CD14-positive monocyte (primary cell): ENCODE results near the gene GOSR1. TPM values are rescaled to one million over a fixed set of nuclear protein-coding genes. Genes with fewer than 3 reads are reported as not detected.
"Not testable (repeated sequence)": the region's sequence is repeated elsewhere in the genome, so short reads cannot be mapped to it uniquely, and the experiment has no call there.

ENCODE experiments used
- DNase-seq, 3 donors: peaks; one replicate each; pipeline ENCODE4 v3.0.0-alpha.2; 2011 to 2022
- H2AFZ ChIP-seq: 2 replicates; pipeline ENCODE4 v1.6.0; 2012; ENCODE audit warnings: mild to moderate bottlenecking, low read depth, low read length, inconsistent platforms; ENCODE audit not compliant: insufficient read depth, poor library complexity, severe bottlenecking
- H3K27ac ChIP-seq, 2 donors: 1 replicate in 1 of 2; 2 replicates in 1 of 2; pipeline ENCODE4 v1.5.1; 2012 to 2013; ENCODE audit warnings: low read length in 2 of 2, control low read depth in 1 of 2, inconsistent platforms in 1 of 2, low read depth in 1 of 2, mild to moderate bottlenecking in 1 of 2
- H3K27me3 ChIP-seq, 2 donors: one replicate each; pipeline versions ENCODE4 v1.6.0 to v1.6.1; 2011 to 2013; ENCODE audit warnings: low read length in 2 of 2; ENCODE audit not compliant: control insufficient read depth in 2 of 2, insufficient read depth in 2 of 2
- H3K36me3 ChIP-seq, 2 donors: replicated peaks in 1 of 2; 1 replicate in 1 of 2; 2 replicates in 1 of 2; pipeline versions ENCODE4 v1.5.1 to v1.6.1; 2012 to 2013; ENCODE audit warnings: low read length in 2 of 2, control low read depth in 1 of 2, inconsistent platforms in 1 of 2, mild to moderate bottlenecking in 1 of 2; ENCODE audit not compliant: insufficient read depth in 2 of 2, control insufficient read depth in 1 of 2
- H3K4me1 ChIP-seq, 2 donors: 1 replicate in 1 of 2; 2 replicates in 1 of 2; pipeline versions ENCODE4 v1.5.1 to v1.6.1; 2012 to 2013; ENCODE audit warnings: low read length in 2 of 2, control low read depth in 1 of 2, inconsistent platforms in 1 of 2, mild to moderate bottlenecking in 1 of 2, moderate library complexity in 1 of 2; ENCODE audit not compliant: insufficient read depth in 2 of 2, control insufficient read depth in 1 of 2
- H3K4me2 ChIP-seq: replicated peaks from 2 replicates; pipeline ENCODE3; 2012; ENCODE audit warnings: low read length, moderate library complexity, mild to moderate bottlenecking; ENCODE audit not compliant: poor library complexity, severe bottlenecking; ENCODE audit errors: extremely low read depth
- H3K4me3 ChIP-seq, 3 experiments: fragments of 200-600 bp in 1 of 3; sonication (generic) in 1 of 3; replicated peaks in 1 of 3; 1 replicate in 2 of 3; 2 replicates in 1 of 3; pipeline ENCODE4 v1.5.1; 2011 to 2013; ENCODE audit warnings: low read length in 3 of 3, mild to moderate bottlenecking in 3 of 3, control low read depth in 2 of 3, low read depth in 2 of 3, inconsistent platforms in 1 of 3, moderate library complexity in 1 of 3
- H3K79me2 ChIP-seq: 2 replicates; pipeline ENCODE4 v1.6.0; 2012; ENCODE audit warnings: mild to moderate bottlenecking, control low read depth, inconsistent platforms, low read length, moderate library complexity; ENCODE audit not compliant: insufficient read depth
- H3K9ac ChIP-seq: 2 replicates; pipeline ENCODE4 v1.6.0; 2017; ENCODE audit warnings: low read length, mild to moderate bottlenecking; ENCODE audit not compliant: insufficient read depth, poor library complexity, severe bottlenecking
- H3K9me3 ChIP-seq, 2 donors: replicated peaks in 1 of 2; 1 replicate in 1 of 2; 2 replicates in 1 of 2; pipeline versions ENCODE4 v1.5.1 to v1.6.1; 2012 to 2013; ENCODE audit warnings: low read length in 2 of 2, control low read depth in 1 of 2; ENCODE audit not compliant: control insufficient read depth in 1 of 2, insufficient read depth in 1 of 2
- H4K20me1 ChIP-seq: 2 replicates; pipeline ENCODE4 v1.6.0; 2012; ENCODE audit warnings: mild to moderate bottlenecking, low read length, control low read depth, moderate library complexity; ENCODE audit not compliant: insufficient read depth
- H3K27ac Mint-ChIP-seq, 7 donors: one replicate each; pipeline ENCODE4 v1.8.0; 2020; ENCODE audit warnings: mild to moderate bottlenecking in 7 of 7, mixed read lengths in 7 of 7, moderate library complexity in 6 of 7, inconsistent platforms in 2 of 7
- H3K27me3 Mint-ChIP-seq, 3 donors: one replicate each; pipeline ENCODE4 v1.8.0; 2021 to 2022; ENCODE audit warnings: low read depth in 3 of 3, mild to moderate bottlenecking in 3 of 3, mixed read lengths in 3 of 3, moderate library complexity in 3 of 3, inconsistent platforms in 1 of 3
- H3K36me3 Mint-ChIP-seq, 2 donors: one replicate each; pipeline ENCODE4 v1.8.0; 2020; ENCODE audit warnings: mixed read lengths in 2 of 2, inconsistent platforms in 1 of 2, mild to moderate bottlenecking in 1 of 2
- H3K4me1 Mint-ChIP-seq: one replicate; pipeline ENCODE4 v1.8.0; 2020; ENCODE audit warnings: mild to moderate bottlenecking, mixed read lengths
- H3K4me3 Mint-ChIP-seq, 2 donors: one replicate each; pipeline ENCODE4 v1.8.0; 2020; ENCODE audit warnings: mild to moderate bottlenecking in 2 of 2, mixed read lengths in 2 of 2, moderate library complexity in 1 of 2
- H3K9me3 Mint-ChIP-seq, 7 donors: one replicate each; pipeline ENCODE4 v1.8.0; 2020 to 2022; ENCODE audit warnings: mixed read lengths in 7 of 7, mild to moderate bottlenecking in 6 of 7, moderate library complexity in 6 of 7, inconsistent platforms in 2 of 7
- CTCF ChIP-seq: fragments of 200-600 bp; IDR thresholded peaks from one replicate; pipeline ENCODE4 v1.8.0; 2022; ENCODE audit warnings: antibody characterized with exemption, mild to moderate bottlenecking
- WGBS: methylation state at CpG from one replicate; pipeline ENCODE4 v1.1.5; 2013; ENCODE audit warnings: missing lambda C conversion rate; ENCODE audit not compliant: insufficient coverage; 5-methylcytosine and 5-hydroxymethylcytosine counted together
- intact Hi-C, 2 donors: fragments of 100-400 bp; cut with micrococcal nuclease; formaldehyde crosslinking; loops; one replicate each; pipeline versions ENCODE4 v1.15.0 to v1.15.1; 2023
- polyA plus RNA-seq, 3 donors: library from polyadenylated mRNA; depleted of rRNA in 1 of 3; unstranded in 2 of 3; stranded (reverse) in 1 of 3; fragments of 300-500 nt in 2 of 3; fragments of >200 nt in 1 of 3; fragmentation: Illumina TruSeq in 2 of 3; gene quantifications; 1 replicate in 2 of 3; 2 replicates in 1 of 3; pipeline ENCODE4 v1.2.3, GENCODE V29; 2012 to 2021

GOSR1 gene
- polyA plus RNA-seq, 3 donors: 12.6 to 35.7 (median 20.9) TPM

- no peaks in the 10 kb centered on the region for H3K27me3 ChIP-seq
- DNase-seq: no peak
- intact Hi-C loops: no loop called here
- H3K9me3 ChIP-seq: no peaks in the 10 kb centered on the region
- 95% methylated on average over 8 of the region's 12 CpGs for WGBS
- no peak overlapping the region for H3K27ac Mint-ChIP-seq
- no peak overlapping the region for H3K27ac ChIP-seq
- H3K4me1 Mint-ChIP-seq: no peaks in the 10 kb centered on the region
- H3K4me3 ChIP-seq: no peak overlapping the region
- no peaks in the 10 kb centered on the region for H3K4me1 ChIP-seq
- no peak overlapping the region for H2AFZ ChIP-seq
- H3K4me2 ChIP-seq: no peak overlapping the region
- TF ChIP-seq CTCF: no peak
- no peaks in the 10 kb centered on the region for H4K20me1 ChIP-seq
- H3K36me3 ChIP-seq: no peaks in the 10 kb centered on the region
- no peak overlapping the region for H3K9ac ChIP-seq
- peaks cover 0 to 5% (median 0%) of the 10 kb centered on the region in 7 donors for H3K9me3 Mint-ChIP-seq
- peaks cover 0 to 3% of the 10 kb centered on the region in 2 donors for H3K36me3 Mint-ChIP-seq
- H3K27me3 Mint-ChIP-seq: peaks cover 0 to 1% (median 0%) of the 10 kb centered on the region in 3 donors
- H3K79me2 ChIP-seq: no peaks in the 10 kb centered on the region
- no peak overlapping the region for H3K4me3 Mint-ChIP-seq
Observed at GRCh38 chr17:30534298-30534697, 57.1 kb downstream of the GOSR1 start.

GRCh38 chr17:30534938-30535921 is 58.0 kb downstream of the GOSR1 start:
- Histone ChIP-seq H3K36me3 (no peaks in the 10 kb centered on the region), H4K20me1 (no peaks in the 10 kb centered on the region), H3K79me2 (no peaks in the 10 kb centered on the region), H3K4me3 (no peak overlapping the region), H3K9me3 (no peaks in the 10 kb centered on the region), H2AFZ (no peak overlapping the region), H3K9ac (no peak overlapping the region), H3K4me2 (no peak overlapping the region), H3K27ac (no peak overlapping the region), H3K27me3 (no peaks in the 10 kb centered on the region), H3K4me1 (no peaks in the 10 kb centered on the region)
- no peaks in the 10 kb centered on the region for H3K4me1 Mint-ChIP-seq
- 87% methylated on average over 6 of the region's 12 CpGs for WGBS
- no peak overlapping the region for H3K27ac Mint-ChIP-seq
- peaks cover 0 to 1% (median 0%) of the 10 kb centered on the region in 3 donors for H3K27me3 Mint-ChIP-seq
- intact Hi-C loops: no loop called here
- no peak for DNase-seq
- TF ChIP-seq CTCF: no peak
- no peak overlapping the region for H3K4me3 Mint-ChIP-seq
- peaks cover 0 to 3% of the 10 kb centered on the region in 2 donors for H3K36me3 Mint-ChIP-seq
- peaks cover 0 to 5% (median 0%) of the 10 kb centered on the region in 7 donors for H3K9me3 Mint-ChIP-seq

- H3K4me3 Mint-ChIP-seq, H3K9me3 ChIP-seq, H2AFZ ChIP-seq, H3K9me3 Mint-ChIP-seq, H3K27ac Mint-ChIP-seq, H3K36me3 ChIP-seq, H3K27me3 Mint-ChIP-seq, H3K79me2 ChIP-seq, H3K9ac ChIP-seq, H3K4me1 ChIP-seq, H4K20me1 ChIP-seq, H3K36me3 Mint-ChIP-seq, H3K4me1 Mint-ChIP-seq, H3K4me3 ChIP-seq, H3K27me3 ChIP-seq, intact Hi-C loops, DNase-seq, H3K27ac ChIP-seq, H3K4me2 ChIP-seq: not testable (repeated sequence)
- 97% methylated on average over 3 of the region's 16 CpGs for WGBS
Observed at GRCh38 chr17:30536846-30537245, 59.6 kb downstream of the GOSR1 start.
